Esophagus squamous epithelium (tissue), 5 donors: ENCODE results near the gene VPS33A. TPM values are rescaled to one million over a fixed set of nuclear protein-coding genes. Genes with fewer than 3 reads are reported as not detected.

Experiments used
- DNase-seq: peaks from one replicate; lab custom pipeline; 2025; lab: John Stamatoyannopoulos, UW
- H3K27ac ChIP-seq, 4 donors: fragments of 200-600 bp; sonication (generic); one replicate each; pipeline ENCODE4 v1.5.1; 2016 to 2019; ENCODE audit warnings: mild to moderate bottlenecking in 1 of 4
- H3K27me3 ChIP-seq, 4 donors: fragments of 200-600 bp; sonication (generic); 1 replicate in 3 of 4; 2 replicates in 1 of 4; pipeline versions ENCODE4 v1.5.1 to v1.6.0; 2017 to 2021; ENCODE audit warnings: antibody characterized with exemption in 1 of 4
- H3K36me3 ChIP-seq, 3 donors: fragments of 200-600 bp; sonication (generic); one replicate each; pipeline ENCODE4 v1.5.1; 2016 to 2019
- H3K4me1 ChIP-seq, 3 donors: fragments of 200-600 bp; sonication (generic); one replicate each; pipeline ENCODE4 v1.5.1; 2017 to 2019
- H3K4me3 ChIP-seq, 4 donors: fragments of 200-600 bp; sonication (generic); 1 replicate in 3 of 4; 2 replicates in 1 of 4; pipeline ENCODE4 v1.5.1; 2016 to 2019; ENCODE audit warnings: mild to moderate bottlenecking in 2 of 4, moderate library complexity in 1 of 4
- H3K9me3 ChIP-seq, 3 donors: fragments of 200-600 bp; sonication (generic); one replicate each; pipeline ENCODE4 v1.5.1; 2016 to 2019
- CTCF ChIP-seq, 6 experiments: fragments of 450-650 bp in 4 of 6; fragments of 200-600 bp in 2 of 6; sonication (generic) in 2 of 6; IDR thresholded peaks; one replicate each; pipeline ENCODE4 v1.5.1; 2016 to 2019; ENCODE audit warnings: antibody characterized with exemption in 6 of 6, mild to moderate bottlenecking in 4 of 6, moderate library complexity in 4 of 6
- POLR2A ChIP-seq, 4 donors: fragments of 450-650 bp; IDR thresholded peaks; one replicate each; pipeline ENCODE4 v1.6.1; 2017; ENCODE audit warnings: antibody characterized with exemption in 4 of 4, mild to moderate bottlenecking in 4 of 4, moderate library complexity in 3 of 4
- WGBS, 2 donors: methylation state at CpG; one replicate each; pipeline ENCODE4 v1.1.5; 2018; 5-methylcytosine and 5-hydroxymethylcytosine counted together
- intact Hi-C: fragments of 100-400 bp; cut with DNase I; formaldehyde crosslinking; loops from one replicate; pipeline ENCODE4 v1.15.0; 2022
- total RNA-seq, 4 donors: library from RNA; depleted of rRNA; stranded (reverse); fragments of >200 nt; gene quantifications; one replicate each; pipeline ENCODE4 v1.1.0, GENCODE V29; 2016
- donor health status: DM: yes; HTN: yes; CAD: no.

Gene VPS33A
- total RNA-seq, 4 donors from 2014 or later = 11.5 to 16.7 (median 12.6) TPM

GRCh38 chr12:122195405-122195804 is 70.9 kb downstream of the VPS33A start:
- no peaks in the 10 kb centered on the region for H3K4me1 ChIP-seq
- H3K27me3 ChIP-seq = peaks cover 0 to 42% (median 0%) of the 10 kb centered on the region in 4 donors
- H3K27ac ChIP-seq = no peak overlapping the region
- no peaks in the 10 kb centered on the region for H3K36me3 ChIP-seq
- no peak overlapping the region for H3K4me3 ChIP-seq
- DNase-seq = no peak
- TF ChIP-seq POLR2A (IDR thresholded peaks at IDR 0.05) = no peak
- TF ChIP-seq CTCF (IDR thresholded peaks at IDR 0.05) = no peak
- WGBS, 2 donors = 79 to 87% methylated on average over 3 to 4 of the region's 4 CpGs
- intact Hi-C loops = no loop called here
- peaks cover 0 to 7% (median 0%) of the 10 kb centered on the region in 3 donors for H3K9me3 ChIP-seq

GRCh38 chr12:122194804-122195203 is 71.5 kb downstream of the VPS33A start:
- 77 to 90% methylated on average over 1 of the region's 1 CpG for WGBS, 2 donors
- Histone ChIP-seq H3K4me1 (no peaks in the 10 kb centered on the region), H3K36me3 (no peaks in the 10 kb centered on the region), H3K27ac (no peak overlapping the region), H3K27me3 (peaks cover 0 to 37% (median 0%) of the 10 kb centered on the region in 4 donors), H3K9me3 (peaks cover 0 to 7% (median 0%) of the 10 kb centered on the region in 3 donors), H3K4me3 (no peak overlapping the region)
- intact Hi-C loops = no loop called here
- no peak for DNase-seq
- TF ChIP-seq POLR2A (IDR thresholded peaks at IDR 0.05) (no peak), CTCF (IDR thresholded peaks at IDR 0.05) (no peak)

GRCh38 chr12:122192441-122192840 is 73.9 kb downstream of the VPS33A start:
- TF ChIP-seq CTCF (IDR thresholded peaks at IDR 0.05) (no peak), POLR2A (IDR thresholded peaks at IDR 0.05) (no peak)
- 80 to 92% methylated on average over 2 to 11 of the region's 11 CpGs for WGBS, 2 donors
- Histone ChIP-seq H3K36me3 (no peaks in the 10 kb centered on the region), H3K27me3 (peaks cover 0 to 21% (median 0%) of the 10 kb centered on the region in 4 donors), H3K4me1 (no peaks in the 10 kb centered on the region), H3K9me3 (peaks cover 0 to 7% (median 0%) of the 10 kb centered on the region in 3 donors), H3K27ac (no peak overlapping the region), H3K4me3 (no peak overlapping the region)
- no peak for DNase-seq
- intact Hi-C loops = no loop called here

- WGBS, 2 donors = 63 to 75% methylated on average over 11 to 16 of the region's 18 CpGs
- H3K36me3 ChIP-seq = no peaks in the 10 kb centered on the region
- DNase-seq = no peak
- H3K27me3 ChIP-seq = peaks cover 0 to 13% (median 0%) of the 10 kb centered on the region in 4 donors
- peaks cover 0 to 7% (median 0%) of the 10 kb centered on the region in 3 donors for H3K9me3 ChIP-seq
- no peak for TF ChIP-seq POLR2A (IDR thresholded peaks at IDR 0.05)
- TF ChIP-seq CTCF (IDR thresholded peaks at IDR 0.05) = peak; percentile 52 to 82 (median 68)
- intact Hi-C loops = no loop called here
- no peak overlapping the region for H3K27ac ChIP-seq
- H3K4me3 ChIP-seq = no peak overlapping the region
- H3K4me1 ChIP-seq = no peaks in the 10 kb centered on the region
Observed at GRCh38 chr12:122190842-122191668, 75.2 kb downstream of the VPS33A start.
